Measurements from ENCODE around the gene SRSF2.

DNA sequence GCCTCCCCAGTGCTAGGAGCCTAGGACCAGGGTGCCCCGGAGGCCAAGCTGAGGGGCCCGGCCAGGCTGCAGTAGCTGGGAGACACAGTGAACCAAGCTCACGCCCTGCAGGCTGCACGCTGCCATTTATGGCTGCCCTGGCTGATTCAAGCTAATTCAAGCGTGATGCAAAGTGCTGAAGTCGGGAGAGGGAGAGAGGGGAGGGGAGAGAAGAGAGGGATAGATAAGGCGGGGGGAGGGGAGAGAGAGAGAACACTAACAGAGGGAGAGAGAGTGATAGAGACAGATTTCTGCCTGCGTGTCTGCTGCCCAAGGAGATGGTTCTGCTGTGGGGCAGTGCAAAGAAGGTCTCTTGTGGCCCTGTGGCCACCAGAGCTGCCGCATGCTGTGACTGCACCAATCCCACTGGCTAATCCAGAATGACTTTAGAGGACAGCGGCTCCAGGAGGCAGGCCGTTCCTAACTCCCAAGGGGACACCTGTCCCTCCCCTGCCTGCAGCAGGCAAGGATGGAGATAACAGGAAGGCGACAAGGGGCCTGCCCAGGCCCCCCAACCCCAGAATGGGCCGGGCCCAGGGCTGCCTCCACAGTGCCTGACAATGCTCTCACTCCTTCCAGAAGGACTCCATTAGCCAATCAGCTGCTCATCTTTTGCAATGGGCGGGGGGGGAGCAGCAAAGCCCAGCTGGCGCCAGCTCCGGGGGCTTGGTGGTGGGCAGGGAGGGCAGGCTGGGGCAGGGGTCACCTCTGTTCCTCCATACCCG is 39.2 kb downstream of the SRSF2 start:
- TF ChIP-seq POLR2A (IDR thresholded peaks at IDR 0.05) = no peak
- TF ChIP-seq, protein P1, sequence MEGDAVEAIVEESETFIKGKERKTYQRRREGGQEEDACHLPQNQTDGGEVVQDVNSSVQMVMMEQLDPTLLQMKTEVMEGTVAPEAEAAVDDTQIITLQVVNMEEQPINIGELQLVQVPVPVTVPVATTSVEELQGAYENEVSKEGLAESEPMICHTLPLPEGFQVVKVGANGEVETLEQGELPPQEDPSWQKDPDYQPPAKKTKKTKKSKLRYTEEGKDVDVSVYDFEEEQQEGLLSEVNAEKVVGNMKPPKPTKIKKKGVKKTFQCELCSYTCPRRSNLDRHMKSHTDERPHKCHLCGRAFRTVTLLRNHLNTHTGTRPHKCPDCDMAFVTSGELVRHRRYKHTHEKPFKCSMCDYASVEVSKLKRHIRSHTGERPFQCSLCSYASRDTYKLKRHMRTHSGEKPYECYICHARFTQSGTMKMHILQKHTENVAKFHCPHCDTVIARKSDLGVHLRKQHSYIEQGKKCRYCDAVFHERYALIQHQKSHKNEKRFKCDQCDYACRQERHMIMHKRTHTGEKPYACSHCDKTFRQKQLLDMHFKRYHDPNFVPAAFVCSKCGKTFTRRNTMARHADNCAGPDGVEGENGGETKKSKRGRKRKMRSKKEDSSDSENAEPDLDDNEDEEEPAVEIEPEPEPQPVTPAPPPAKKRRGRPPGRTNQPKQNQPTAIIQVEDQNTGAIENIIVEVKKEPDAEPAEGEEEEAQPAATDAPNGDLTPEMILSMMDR (IDR thresholded peaks at IDR 0.05) = no peak

All from body of pancreas (tissue), 4 donors.